Muscle of leg (tissue), 11 donors: Measurements from ENCODE around the gene MGLL. TPM values are rescaled to one million over a fixed set of nuclear protein-coding genes. Genes with fewer than 3 reads are reported as not detected.

Experiments
- DNase-seq: peaks from one replicate; pipeline ENCODE4 v3.0.0; 2013
- H3K27ac ChIP-seq: one replicate; pipeline ENCODE4 v1.5.1; 2013; ENCODE audit warnings: mild to moderate bottlenecking, low read length, control low read depth
- H3K27me3 ChIP-seq: one replicate; pipeline ENCODE4 v1.6.1; 2013; ENCODE audit warnings: low read length; ENCODE audit not compliant: control insufficient read depth, insufficient read depth
- H3K36me3 ChIP-seq: one replicate; pipeline ENCODE4 v1.6.1; 2013; ENCODE audit warnings: low read length; ENCODE audit not compliant: control insufficient read depth, insufficient read depth
- H3K4me1 ChIP-seq: one replicate; pipeline ENCODE4 v1.6.1; 2013; ENCODE audit warnings: low read length; ENCODE audit not compliant: control insufficient read depth, insufficient read depth
- H3K4me3 ChIP-seq: one replicate; pipeline ENCODE4 v1.5.1; 2013; ENCODE audit warnings: low read length, control low read depth
- H3K9me3 ChIP-seq: replicated peaks from 2 replicates; pipeline ENCODE4 v1.6.1; 2013; ENCODE audit warnings: low read depth, low read length; ENCODE audit not compliant: control insufficient read depth
- WGBS: methylation state at CpG from one replicate; pipeline ENCODE4 v1.1.5; 2013; ENCODE audit warnings: missing lambda C conversion rate; ENCODE audit not compliant: insufficient coverage; 5-methylcytosine and 5-hydroxymethylcytosine counted together
- polyA plus RNA-seq, 8 donors: library from polyadenylated mRNA; unstranded; fragments of 120-200 nt; gene quantifications; one replicate each; pipeline versions ENCODE4 v1.2.1 to v1.2.3, GENCODE V29; 2013; ENCODE audit warnings: inconsistent platforms in 1 of 8, low replicate concordance in 1 of 8; ENCODE audit not compliant: insufficient read length in 8 of 8, insufficient read depth in 1 of 8
- total RNA-seq: library from RNA; stranded (reverse); fragments of 120-200 nt; gene quantifications from one replicate; pipeline ENCODE4 v1.2.4, GENCODE V29; 2013

The MGLL gene
- total and polyA plus RNA-seq, 9 donors, result 18.1 to 25.7 (median 22.3) TPM

DNA sequence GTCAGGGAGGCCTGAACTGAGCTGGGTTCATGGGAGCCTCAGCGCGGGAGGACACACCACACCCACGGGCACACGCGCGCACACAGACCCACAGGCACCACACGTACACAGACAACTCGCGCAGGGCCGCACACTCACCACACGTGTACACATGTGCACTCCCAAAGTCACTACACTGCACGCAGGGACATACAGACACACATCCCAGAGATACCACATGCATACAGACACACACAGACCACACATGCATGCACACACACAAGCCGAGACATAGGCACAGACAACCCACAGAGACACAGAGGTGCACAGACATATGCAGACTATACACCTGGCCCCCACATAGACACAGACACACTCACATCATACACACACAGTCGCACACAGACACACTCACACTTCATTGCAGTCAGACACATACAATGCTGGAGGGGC is 1.1 kb upstream of the MGLL start:
- no peak for DNase-seq
- 15% methylated on average over 13 of the region's 14 CpGs for WGBS
- peaks cover 14% of the 10 kb centered on the region for H3K4me1 ChIP-seq
- no peaks in the 10 kb centered on the region for H3K27me3 ChIP-seq
- H3K9me3 ChIP-seq, result peaks cover 5% of the 10 kb centered on the region
- H3K27ac ChIP-seq, result no peak overlapping the region
- H3K4me3 ChIP-seq, result peak overlapping the region; percentile 28
- H3K36me3 ChIP-seq, result peaks cover 7% of the 10 kb centered on the region

DNA sequence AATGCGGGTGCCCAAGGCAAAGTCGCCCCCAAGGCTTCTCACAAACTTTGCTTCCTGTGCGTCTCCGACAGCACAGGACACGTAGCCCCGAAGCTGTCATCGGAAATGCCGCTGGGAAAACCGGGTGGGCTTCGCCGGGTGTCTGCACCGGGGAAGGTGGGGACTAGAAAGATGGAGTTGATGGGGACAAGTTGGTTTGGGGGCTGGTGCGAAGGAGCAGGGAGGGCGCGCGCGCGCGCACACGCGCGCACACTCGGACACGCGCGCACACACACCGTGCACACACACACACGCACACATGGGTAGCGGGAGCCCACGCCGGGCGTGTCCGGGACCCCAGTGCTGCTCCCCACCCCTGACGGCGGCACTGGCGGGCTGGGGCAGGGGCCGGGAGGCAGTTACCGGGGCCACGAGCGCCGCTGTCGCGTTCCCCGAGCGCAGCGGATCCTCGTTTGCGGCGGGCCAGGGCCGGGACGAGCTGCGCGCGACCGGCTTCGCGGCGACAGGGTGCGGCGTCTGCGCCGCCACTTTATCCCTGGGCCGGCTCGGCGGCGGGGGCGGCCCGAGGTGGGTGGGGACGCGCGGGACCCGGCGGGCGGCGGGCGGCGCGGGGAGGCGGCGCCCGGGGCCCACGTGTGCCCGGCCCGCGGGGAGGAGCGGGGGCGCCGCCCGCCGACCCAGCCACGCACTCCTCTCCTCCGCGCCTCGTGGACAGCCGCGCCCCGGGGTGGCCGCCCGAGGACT is 539 bp upstream of the MGLL start:
- H3K36me3 ChIP-seq, result peaks cover 9% of the 10 kb centered on the region
- peak; percentile 71 for DNase-seq
- no peaks in the 10 kb centered on the region for H3K27me3 ChIP-seq
- peaks cover 14% of the 10 kb centered on the region for H3K4me1 ChIP-seq
- H3K4me3 ChIP-seq, result peak overlapping the region; percentile 71
- peak overlapping the region; percentile 81 for H3K27ac ChIP-seq
- H3K9me3 ChIP-seq, result no peaks in the 10 kb centered on the region
- WGBS, result under 1% methylated on average over 84 of the region's 99 CpGs

DNA sequence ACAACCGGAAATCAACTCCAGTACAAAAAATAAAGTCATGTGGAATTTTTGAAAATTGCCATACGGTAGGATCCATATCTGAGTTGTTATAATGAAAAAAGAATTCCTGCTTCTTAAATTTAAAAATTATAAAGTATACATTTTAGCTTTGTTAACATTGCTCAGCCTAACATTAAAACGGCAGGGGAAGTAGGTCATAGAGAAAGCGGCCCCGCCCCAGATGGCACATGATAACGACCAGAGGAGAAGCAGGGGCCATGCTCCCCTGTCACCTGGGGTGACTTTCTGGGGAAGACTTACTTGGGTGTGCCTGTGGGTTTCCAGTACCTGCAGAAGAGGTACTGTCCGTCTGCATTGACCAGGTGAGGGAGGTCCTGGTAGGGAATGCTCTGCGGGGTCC is 921 bp downstream of the MGLL start:
- H3K4me1 ChIP-seq, result peaks cover 23% of the 10 kb centered on the region
- 30% methylated on average over 2 of the region's 8 CpGs for WGBS

DNA sequence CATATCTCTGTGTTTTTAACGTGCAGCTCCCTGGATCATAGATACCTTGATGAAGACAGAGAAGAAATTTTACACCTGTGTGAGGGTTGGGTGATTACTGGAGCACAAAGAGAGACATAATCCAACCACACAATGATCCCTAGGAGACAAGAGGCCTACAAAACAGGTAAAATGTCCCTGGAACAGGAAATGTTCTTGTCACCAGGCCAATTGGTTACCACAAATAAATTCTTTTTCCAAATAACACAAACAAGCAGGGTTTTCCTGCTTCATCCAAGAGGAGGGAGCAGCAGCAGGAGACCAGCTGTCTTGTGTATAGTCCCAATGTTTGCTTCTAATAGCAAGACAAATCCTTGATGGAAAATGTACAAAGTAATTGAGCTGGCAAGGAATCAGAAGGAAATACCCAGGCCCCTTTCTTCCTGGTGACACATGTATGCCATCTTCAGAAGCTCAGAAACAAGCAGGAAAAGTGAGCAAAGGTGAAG is 1.4 kb downstream of the MGLL start:
- no CpG with 5 or more reads among the region's 1 CpG for WGBS
- peaks cover 23% of the 10 kb centered on the region for H3K4me1 ChIP-seq
- H3K27me3 ChIP-seq, result no peaks in the 10 kb centered on the region
- H3K27ac ChIP-seq, result peak overlapping the region; percentile 53
- peak; percentile 43 for DNase-seq
- H3K4me3 ChIP-seq, result no peak overlapping the region
- H3K36me3 ChIP-seq, result peaks cover 20% of the 10 kb centered on the region
- H3K9me3 ChIP-seq, result no peaks in the 10 kb centered on the region

More for the DNA sequence above, 921 bp downstream of the MGLL start:
- no peak overlapping the region for H3K4me3 ChIP-seq
- peaks cover 16% of the 10 kb centered on the region for H3K36me3 ChIP-seq
- no peaks in the 10 kb centered on the region for H3K9me3 ChIP-seq
- no peak overlapping the region for H3K27ac ChIP-seq
- no peak for DNase-seq
- H3K27me3 ChIP-seq, result no peaks in the 10 kb centered on the region

DNA sequence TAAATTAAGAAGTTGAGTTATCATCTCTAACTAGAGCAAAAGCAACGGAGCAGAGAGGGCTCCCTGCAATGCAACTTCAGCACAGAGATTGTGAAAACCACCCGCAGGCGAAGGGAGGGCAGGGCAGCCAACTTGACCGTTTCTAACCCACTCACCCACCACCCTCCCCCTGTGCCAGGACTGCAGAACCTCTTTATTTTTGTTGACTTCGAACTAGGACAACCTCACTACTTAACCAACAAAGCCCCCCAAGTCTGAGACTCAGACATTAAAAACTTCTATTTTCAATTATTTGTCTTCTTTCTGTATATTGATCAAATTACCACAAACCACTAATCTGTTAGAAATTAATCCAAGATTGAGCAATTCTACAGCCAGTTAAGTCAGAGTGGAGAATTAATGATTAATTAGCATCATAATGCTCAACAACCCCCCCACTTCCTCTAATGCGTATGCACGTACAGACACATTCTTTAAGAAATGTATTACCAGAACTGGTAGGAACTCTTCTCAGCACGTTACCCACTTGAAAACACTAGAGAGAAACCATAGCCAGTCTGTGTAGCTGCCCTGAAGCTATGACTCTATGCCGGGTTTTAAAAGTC is 2.0 kb downstream of the MGLL start:
- peak overlapping the region; percentile 53 for H3K27ac ChIP-seq
- no peaks in the 10 kb centered on the region for H3K27me3 ChIP-seq
- no peak for DNase-seq
- no peaks in the 10 kb centered on the region for H3K9me3 ChIP-seq
- no peak overlapping the region for H3K4me3 ChIP-seq
- peaks cover 25% of the 10 kb centered on the region for H3K36me3 ChIP-seq
- peaks cover 23% of the 10 kb centered on the region for H3K4me1 ChIP-seq
- WGBS, result 67% methylated on average over 3 of the region's 9 CpGs

DNA sequence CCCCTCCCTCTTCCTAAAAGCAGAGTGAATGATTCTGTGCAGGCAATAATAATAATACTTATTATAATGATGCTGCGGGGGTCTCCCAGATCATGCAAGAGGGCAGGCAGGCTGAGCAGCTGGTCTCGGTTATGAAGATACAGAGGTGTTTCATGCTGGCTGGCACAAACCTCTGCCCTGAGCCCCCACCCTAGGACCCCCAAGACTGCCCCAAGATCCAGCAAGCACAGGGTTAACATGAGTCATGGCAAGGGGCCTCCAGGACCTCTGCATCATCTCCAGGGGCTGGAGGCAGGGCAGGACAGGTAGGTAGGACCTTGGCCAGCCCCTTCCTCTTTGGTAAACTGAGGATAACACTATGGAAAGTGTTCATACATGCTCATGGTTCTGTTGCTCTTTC is 2.7 kb downstream of the MGLL start:
- DNase-seq, result no peak
- no peaks in the 10 kb centered on the region for H3K9me3 ChIP-seq
- H3K4me3 ChIP-seq, result no peak overlapping the region
- peaks cover 28% of the 10 kb centered on the region for H3K36me3 ChIP-seq
- no peak overlapping the region for H3K27ac ChIP-seq
- peaks cover 28% of the 10 kb centered on the region for H3K4me1 ChIP-seq
- no CpG with 5 or more reads among the region's 2 CpGs for WGBS
- no peaks in the 10 kb centered on the region for H3K27me3 ChIP-seq

DNA sequence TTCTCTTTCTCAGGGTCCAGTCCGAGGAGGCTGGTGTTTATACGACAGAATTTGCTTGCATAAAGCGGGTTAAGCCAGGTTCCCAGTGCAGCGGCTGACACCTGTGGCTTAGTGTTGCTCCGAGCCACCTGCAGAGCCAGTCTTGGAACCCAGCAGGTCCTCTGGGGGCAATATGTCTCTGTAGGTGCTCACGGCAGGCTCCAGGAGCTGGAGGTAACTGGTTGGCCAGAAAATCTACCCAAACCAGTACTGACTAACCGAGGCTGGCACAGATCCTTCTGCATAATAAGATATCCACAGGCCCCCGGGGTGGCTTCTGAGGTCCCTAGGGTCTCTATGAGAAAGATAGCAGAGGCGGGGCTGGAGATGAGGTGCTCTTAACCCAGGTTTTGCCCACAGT is 3.2 kb downstream of the MGLL start:
- no peaks in the 10 kb centered on the region for H3K9me3 ChIP-seq
- no peak overlapping the region for H3K4me3 ChIP-seq
- 71% methylated on average over 6 of the region's 9 CpGs for WGBS
- DNase-seq, result no peak
- peaks cover 28% of the 10 kb centered on the region for H3K36me3 ChIP-seq
- H3K27ac ChIP-seq, result no peak overlapping the region
- H3K4me1 ChIP-seq, result peaks cover 30% of the 10 kb centered on the region
- no peaks in the 10 kb centered on the region for H3K27me3 ChIP-seq

DNA sequence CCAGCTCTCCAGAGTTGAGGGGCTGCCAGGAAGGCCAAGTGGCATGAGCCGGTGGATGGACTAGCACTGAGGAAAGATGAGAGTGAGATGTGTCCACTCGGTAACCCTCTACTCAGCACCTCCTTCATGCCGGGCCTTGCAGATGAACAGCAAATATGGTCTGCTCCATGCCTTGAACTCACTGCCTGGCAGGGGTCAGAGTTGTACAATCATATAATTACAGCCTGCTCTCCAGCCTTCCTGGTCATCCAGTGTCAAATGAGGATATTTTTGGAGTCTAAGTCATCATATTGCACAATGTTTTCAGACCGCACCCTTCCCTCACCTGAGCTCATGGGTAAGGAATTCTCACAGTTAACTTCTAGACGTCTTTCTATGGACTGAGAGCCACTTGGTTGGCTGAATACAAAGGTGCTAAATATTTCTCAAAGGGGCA is 4.9 kb downstream of the MGLL start:
- Histone ChIP-seq H3K36me3 (peaks cover 35% of the 10 kb centered on the region), H3K4me3 (no peak overlapping the region), H3K27me3 (no peaks in the 10 kb centered on the region), H3K27ac (no peak overlapping the region), H3K4me1 (peaks cover 38% of the 10 kb centered on the region), H3K9me3 (no peaks in the 10 kb centered on the region)
- no CpG with 5 or more reads among the region's 5 CpGs for WGBS
- DNase-seq, result no peak

DNA sequence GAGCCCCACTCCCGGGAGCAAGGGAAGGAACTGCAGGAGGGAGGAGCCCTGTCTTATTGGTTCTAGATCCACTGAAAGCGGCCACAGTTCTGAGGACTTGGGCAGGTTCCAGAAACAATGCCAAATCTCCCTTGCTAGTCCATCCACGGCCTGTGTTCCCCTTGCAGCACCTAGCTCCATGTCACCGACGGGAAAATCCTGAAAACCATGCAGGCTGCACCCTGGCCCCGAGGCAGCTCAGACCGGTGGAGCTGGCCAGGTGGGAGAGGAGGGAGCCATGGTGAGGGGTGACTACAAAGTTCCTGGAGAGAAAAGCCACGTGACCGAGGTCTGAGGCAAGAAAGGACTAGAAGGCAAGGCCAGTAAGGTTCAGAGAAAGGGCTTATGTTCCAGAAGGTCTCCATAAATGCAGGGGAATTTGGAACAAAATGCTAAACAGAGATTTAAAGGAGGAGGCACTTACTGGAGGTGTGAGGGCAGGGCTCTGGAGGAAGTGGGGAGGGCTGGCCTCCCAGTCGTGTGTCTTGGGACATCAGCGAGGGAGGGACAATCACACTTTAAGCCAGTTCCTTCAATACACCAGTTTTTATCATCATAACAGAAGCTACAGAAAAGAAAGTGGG is 5.4 kb downstream of the MGLL start:
- H3K4me1 ChIP-seq, result peaks cover 38% of the 10 kb centered on the region
- no peak overlapping the region for H3K4me3 ChIP-seq
- H3K36me3 ChIP-seq, result peaks cover 40% of the 10 kb centered on the region
- no peak overlapping the region for H3K27ac ChIP-seq
- no peaks in the 10 kb centered on the region for H3K27me3 ChIP-seq
- no peaks in the 10 kb centered on the region for H3K9me3 ChIP-seq
- WGBS, result 81% methylated on average over 8 of the region's 11 CpGs
- DNase-seq, result no peak
